ENCODE data around the gene LRMDA. TPM values are rescaled to one million over a fixed set of nuclear protein-coding genes. Genes with fewer than 3 reads are reported as not detected.

The LRMDA gene
- total RNA-seq, 1 donor from 2014 or later, result 1.8 TPM

DNA sequence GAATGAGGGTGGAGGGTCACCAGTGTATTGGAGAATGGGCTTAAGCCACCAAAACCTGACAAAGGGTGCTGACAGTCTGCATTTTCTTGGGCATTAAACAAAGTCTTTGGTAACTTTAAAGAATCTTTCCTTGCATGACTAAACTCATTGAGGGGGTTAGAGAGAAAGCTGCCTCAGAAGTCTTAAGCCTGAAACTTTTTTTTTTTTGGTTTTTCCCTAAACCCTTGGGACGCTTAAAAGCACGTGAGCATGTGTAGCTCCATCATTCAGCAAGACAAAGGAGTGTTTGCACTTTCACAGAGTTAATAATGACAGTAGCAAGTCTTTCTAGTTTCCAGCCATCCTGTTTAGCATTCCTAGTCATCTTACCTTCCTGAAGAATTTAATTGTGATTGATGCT, 110.7 kb downstream of the LRMDA start:
- no peak for ATAC-seq

DNA sequence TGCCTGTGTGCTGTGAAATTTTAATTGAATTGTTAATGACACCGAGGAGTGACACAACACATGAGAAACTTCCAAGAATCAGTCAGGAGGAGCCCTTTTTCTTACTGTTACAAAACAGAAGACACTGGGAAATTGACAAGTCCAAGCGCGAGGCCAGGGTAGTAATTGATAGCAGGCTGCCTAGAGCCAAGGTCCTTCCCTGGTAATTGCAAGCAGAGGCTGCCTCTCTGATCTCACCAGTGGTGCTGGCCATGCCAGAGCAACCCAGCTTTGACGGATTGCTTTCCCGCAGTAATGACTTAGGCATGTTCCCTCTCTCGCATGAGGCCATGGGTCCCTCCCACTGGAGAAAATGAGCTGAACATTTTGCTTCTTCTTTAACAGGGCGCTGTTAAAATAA, 111.5 kb downstream of the LRMDA start:
- ATAC-seq, result no peak

DNA sequence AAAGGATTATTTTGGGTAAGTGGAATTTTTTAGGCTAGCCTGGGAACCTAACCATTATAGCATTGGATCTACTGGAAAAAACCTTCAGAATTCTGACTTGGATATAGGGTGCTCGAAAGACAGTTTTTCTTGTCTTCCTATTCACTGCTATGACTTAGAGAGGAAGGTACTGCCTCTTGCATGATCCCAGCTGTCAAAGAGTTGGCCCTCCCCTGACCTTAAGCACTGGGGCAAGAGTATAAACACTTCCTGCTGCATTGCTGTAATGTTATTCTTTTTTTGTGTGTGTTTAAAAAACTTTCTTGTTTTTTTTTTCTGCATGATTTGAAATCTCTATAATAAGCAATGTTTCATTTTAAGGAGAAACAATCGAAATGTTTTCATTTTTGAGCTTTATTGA, 113.0 kb downstream of the LRMDA start:
- no peak for ATAC-seq

DNA sequence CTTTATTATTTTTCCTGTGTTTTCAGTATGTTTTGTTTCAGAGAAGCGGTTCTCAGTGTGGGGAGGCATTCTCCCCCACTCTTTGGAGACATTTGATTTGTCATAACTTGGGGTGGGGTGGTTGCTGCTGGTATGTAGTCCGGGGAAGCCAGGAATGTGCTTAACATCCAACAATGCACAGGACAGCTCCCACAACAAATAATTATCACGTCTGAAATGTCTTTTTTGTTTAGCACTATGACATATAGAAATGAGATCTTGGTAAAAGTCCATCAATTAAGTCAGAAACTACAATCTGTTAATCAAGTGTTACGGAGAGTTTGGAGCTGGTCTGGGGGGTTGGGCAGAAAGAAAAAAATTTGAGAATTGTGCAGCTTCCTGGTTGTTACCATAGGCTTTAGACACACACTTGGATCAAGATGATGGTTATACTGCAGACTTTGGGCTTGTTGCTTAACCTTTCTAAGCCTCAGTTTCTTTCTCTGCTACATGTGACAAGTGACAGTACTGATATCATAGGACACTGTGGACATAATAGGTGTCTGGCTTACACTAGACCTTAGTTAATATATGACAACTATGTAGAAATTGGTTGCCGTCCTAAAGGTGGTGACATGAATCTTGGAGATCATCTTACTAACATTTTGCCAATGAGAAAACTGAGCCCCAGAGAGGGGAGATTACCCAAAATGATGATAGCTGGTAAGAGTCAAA, 113.7 kb downstream of the LRMDA start:
- ATAC-seq, result no peak

DNA sequence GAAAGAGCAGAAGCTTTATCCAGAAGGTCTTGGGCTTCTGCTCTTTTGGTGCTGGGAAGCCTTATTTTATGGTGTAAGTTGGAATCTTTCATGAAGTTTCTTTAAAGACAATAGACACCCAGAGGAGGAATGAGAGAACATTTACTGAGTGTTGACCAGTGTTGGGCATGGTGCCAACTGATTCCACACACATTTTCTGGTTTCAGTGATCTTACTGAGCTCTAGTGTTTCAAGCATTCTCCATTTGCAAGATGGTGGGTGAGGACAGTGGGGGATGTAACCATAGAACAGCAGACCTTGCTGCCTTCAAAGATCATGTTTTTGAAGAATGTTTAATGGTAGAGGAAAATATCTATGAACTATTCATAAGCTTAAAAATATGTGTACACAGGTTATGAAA, 114.6 kb downstream of the LRMDA start:
- ATAC-seq, result no peak

DNA sequence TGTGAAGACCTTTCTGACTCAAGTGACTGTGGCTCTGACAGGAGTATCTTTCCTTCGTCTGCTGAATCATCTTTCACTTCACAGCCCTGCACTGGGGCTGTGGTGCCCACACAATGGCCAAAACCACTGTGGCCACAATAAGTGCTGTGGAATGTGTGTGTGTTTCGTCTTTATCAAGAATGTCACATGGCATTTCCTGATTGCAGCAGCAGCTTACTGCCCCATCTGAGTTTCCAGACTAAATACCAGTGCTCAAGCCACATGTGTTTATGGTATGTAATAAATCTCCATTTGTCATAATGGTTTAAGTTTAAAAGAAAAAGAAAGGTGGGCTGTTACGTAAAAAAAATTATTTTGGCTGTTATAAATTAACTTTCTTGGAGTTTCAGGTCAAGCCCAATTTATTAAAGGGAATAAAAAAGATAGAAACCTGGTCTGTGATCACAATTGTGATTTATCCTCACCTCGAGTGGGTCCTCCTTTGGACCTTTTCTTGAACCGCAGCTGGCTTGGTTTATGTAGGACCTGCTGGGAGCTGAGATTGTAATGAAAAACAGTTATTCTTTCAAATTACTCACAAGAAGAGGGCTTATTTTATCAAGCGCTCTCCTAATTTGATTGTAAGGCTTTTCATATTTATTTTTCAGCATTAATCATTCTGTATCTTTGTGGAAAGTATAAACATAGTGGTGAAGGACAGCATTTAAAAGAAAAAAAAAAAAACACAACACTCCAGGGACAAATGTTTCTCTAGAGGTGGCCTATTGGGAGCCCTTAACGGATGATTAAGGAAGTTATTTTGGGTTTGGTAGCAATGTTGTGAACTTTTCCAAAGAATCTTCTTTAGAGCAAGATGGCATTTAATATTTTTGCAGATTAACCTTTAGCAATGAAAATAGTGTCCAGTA, 116.2 kb downstream of the LRMDA start:
- ATAC-seq, result no peak

DNA sequence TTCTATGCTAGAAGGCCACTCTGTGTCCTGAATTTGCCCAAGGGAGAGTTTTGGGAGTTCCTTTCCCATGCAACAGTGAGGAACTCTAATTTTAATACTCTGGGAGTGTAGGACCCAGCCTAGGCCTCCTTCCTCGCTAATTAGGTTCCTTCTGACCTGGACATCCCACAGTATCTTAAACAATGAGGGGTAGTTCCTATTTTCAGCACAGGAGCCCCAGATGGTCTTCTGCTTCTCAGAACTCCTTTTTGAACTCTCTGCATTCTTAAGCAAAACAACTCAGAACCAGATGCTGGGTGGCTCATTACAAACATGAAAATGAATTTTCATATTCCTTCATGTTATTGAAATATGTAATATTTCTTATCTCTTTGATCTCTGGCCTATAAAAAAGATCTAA, 116.9 kb downstream of the LRMDA start:
- no peak for ATAC-seq

DNA sequence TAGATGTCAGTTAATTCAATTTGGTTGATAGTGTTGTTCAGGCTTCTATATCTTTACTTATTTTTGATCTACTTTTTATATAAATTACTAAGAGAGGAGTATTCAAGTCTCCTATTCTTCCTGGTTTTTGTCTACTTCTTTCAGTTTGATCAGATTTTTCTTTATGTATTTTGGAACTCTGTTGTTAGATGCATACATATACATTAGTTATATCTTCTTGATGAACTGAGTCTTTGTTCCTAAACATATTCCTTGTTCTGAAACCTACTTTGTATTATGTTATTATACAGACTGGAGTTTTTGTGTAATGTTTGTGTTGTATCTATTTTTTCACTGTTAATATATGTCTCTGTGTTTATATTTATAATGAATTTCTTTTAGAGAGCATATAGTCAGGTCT, 118.8 kb downstream of the LRMDA start:
- ATAC-seq, result no peak

DNA sequence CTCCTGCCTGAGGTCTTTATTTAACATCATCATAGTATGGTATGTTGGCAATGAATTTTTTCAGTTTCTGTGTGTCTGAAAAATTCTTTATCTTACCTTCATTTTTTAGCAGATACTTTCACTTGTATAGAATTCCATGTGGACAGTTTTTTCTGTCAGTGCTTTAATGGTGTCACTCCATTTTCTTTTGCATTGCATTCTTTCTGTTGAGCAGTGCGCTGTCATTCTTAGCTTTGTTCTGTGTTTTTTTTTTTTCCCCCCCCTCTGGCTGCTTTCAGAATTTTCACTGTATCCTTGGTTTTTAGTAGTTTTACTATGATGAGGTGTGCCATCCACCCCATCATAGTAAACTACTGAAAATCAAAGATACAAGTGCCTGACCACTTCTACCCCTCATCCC, 120.7 kb downstream of the LRMDA start:
- ATAC-seq, result no peak

DNA sequence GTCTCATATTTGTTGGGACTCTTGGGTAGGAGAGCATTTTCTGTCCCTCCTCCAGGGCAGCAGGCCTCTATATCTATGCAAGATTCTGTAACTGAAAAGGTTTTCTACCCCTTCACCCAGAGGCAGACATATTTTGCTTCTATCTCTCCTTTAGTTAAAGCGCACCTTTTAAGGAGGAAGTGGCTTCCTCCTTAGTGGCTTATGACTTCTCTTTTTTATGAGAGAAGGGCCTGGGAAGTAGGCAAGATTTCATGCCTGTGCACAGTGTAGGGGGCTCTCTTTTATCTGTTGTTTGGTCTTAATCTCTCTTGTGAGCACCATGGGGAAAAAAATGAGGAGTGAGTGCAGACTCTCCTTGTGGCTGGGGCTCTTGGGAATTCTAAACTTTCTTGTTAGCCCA, 122.1 kb downstream of the LRMDA start:
- no peak for ATAC-seq

DNA sequence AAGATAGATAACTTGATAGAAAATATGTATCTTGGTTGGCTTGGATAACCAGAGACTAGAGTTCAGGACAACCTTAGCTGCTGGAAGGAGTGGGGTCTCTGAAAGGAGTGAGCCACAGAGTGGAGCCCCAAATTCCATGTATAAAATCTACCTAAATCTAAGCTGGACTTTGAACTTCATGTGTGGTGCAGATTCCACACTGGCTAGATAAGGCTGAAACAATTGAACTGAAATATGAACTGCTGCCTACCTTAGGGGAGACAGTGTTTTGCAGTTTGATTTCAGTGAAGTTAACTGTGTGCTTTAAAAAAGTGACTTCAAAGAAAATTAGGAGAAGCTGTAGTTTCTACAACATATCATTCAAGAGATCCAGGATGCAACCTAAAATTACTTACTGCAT, 123.9 kb downstream of the LRMDA start:
- no peak for ATAC-seq

DNA sequence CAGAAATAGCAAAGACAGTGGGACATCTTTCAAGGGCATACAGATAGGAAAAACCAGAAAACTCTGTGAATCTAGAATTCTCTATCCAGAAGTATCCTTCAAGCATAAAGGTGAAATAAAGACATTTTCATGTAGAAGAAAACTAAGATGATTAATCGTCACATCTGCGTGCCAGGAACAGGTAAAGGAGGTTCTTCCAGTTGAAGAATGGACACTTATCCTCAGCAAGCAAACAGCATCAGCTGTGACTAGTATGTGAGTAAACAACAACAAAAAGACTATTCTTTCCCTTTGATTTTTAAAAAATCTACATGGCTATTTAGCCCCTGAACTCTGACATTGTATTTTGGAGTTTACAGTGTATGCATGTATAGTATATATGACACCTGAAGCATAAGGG, 124.9 kb downstream of the LRMDA start:
- ATAC-seq, result no peak

DNA sequence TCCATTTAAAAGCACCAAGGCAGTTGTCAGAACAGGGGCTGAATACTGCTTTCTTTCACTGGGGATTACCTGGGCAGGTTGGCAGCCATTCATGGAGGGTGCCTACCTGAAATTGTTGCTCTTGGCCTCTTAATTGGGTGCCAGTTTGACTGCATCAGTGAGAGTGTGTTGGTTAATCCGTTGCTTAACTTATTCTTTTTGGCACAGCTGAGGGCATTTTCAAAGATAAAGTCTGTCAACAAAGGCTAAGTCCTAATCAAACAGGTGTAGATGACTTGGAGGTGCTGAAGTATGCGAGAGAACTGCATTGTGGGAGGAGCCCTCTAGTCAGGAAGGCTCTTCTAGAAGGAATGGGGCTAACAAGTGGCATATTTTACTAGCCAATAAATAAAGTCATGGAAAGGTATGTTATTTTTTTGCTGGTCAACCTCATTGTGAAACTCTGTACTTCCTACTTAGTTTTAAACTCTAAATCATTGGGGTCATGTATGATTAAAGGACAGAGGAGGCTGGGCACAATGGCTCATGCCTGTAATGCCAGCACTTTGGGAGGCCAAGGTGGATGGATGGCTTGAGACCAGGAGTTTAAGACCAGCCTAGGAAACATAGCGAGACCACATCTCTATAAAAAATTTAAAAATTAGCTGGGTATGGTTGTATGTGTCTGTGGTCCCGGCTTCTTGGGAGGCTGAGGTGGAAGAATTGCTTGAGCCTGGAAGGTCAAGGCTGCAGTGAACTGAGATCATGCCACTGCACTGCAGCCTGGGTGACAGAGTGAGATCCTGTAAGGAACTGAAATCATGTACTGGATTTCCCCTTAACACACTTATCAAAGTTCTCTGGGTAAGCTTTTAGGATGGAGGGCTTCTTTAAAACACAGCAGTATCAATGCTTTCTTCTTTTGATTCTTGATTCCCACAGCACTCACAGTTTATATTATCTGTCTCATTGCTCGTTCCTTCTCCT, 134.1 kb downstream of the LRMDA start:
- ATAC-seq, result peak; percentile 79

DNA sequence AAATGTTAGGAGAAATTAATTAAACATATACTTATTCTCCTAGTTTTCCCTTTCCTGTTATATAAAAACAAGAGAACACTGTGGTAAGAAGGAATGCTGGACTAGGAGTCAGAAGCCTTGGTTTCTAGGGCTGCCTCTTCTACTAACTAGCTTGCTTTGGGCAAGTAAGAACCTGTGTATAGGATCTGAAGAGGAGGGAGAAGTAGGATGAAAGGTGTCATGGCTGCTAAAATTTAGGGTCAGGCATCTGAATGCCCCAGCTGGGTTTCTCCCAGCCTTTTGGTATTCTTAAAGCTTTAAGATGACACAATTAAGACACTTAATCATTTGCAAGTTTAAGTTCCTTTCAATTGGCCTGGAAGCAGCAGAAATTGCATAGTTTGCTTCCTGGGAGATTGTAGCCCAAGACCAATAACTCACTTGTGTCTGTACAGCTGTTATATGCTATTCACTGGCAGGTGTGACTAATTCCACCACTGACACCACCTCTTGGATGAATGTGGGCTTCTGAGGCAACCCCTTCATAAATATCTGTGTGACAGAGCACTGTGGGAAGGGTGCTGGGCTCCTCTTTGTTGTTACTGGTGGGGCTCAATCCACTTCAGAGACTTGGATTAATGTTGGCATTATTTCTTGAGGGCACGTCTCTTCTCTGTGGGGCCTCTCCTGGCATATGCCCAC, 137.2 kb downstream of the LRMDA start:
- peak; percentile 53 for ATAC-seq

DNA sequence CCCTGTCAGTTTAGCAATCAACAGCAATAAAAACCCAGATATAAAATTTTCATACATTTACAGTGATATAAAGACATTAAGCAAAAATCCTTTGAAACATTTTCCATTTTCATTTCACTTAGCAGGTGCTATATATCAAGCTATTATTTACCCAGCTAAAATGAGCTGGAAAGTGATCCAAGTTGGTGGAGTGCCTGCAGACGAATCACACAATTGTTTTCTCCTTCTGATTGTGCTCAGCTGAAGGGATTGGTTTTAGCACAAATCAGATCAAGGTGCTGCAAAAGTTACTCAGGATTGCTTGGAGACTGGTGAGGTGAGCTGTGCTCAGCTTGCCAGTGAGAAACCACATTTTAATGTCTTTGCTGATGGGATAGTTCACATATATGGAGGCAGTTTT, 138.1 kb downstream of the LRMDA start:
- no peak for ATAC-seq

DNA sequence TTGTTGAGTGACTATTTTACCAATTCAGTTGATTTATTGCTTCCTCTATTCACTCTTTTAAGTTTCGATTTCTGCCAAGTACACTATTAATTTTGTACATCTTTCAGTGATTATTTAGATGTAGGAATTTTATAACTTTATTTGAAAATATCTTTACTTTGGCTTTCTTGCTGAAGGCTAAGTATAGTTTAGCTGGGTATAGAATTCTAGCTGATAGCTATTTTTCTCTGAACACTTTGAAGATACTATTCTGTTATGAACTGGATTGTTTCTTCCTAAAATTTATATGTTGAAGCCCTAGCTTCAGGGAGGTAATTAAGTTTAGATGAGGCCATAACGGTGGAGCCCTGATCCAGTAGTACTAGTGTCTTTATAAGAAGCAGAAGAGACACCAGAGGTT, 141.1 kb downstream of the LRMDA start:
- no peak for ATAC-seq

DNA sequence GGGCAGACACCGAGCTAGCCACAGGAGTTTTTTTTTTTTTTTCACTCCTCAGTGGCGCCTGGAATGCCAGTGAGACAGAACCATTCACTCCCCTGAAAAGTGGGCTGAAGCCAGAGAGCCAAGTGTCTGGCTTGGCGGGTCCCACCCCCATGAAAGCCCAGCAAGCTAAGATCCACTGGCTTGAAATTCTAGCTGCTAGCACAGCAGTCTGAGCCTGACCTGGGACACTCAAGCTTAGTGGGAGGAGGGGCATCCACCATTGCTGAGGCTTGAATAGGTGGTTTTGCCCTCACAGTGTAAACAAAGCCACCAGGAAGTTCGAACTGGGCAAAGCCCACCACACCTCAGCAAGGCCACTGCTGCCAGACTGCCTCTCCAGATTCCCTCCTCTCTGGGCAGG, 144.5 kb downstream of the LRMDA start:
- ATAC-seq, result no peak

DNA sequence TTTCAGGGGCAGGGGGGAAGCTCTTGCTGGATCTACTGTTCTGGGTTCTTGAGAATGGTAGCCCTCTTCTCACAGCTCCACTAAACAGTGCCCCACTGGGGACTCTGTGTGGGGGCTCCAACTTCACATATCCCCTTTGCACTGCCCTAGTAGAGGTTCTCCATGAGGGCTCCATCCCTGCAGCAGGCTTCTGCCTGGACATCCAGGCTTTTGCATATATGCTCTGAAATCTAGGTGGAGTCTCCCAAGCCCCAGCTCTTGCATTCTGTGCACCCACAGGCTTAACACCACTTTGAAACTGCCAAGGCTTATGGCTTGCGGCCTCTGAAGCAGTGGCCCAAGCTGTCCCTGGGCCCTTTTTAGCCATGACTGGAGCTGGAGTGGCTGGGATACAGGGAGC, 150.7 kb downstream of the LRMDA start:
- no peak for ATAC-seq

DNA sequence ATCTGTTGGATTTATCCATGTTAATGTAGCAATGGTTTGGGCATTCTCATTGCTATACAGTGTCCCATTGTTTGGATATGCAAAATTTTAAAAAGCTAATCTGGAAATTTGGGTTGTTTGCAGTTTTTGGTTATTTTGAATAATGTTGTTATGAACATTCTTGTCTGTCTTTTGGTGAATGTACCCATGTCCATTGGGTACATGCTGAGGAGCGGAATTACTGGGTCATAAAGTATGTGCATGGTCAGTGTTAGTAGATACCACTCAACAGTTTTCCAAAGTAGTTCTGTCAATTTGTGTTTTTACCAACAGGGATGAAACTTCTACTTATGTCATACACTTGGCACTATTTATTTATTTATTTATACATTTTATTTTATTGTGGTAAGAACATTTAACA, 153.9 kb downstream of the LRMDA start:
- ATAC-seq, result no peak

DNA sequence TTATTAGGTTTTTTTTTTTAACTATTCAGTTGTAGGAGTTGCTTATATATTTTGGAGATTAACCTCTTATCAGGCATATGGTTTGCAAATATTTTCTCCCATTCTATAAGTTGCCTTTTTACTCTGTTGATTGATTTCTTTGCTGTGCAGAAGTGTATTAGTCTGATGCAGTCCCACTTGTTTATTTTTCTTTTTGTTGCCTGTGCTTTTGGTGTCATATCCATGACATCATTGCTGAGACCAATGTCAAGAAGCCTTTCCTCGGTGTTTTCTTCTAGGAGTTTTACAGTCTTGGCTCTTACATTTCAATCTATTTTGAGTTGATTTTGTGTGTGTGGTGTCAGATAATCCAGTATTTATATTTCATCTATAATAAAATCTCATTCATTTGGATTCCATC, 155.4 kb downstream of the LRMDA start:
- no peak for ATAC-seq

DNA sequence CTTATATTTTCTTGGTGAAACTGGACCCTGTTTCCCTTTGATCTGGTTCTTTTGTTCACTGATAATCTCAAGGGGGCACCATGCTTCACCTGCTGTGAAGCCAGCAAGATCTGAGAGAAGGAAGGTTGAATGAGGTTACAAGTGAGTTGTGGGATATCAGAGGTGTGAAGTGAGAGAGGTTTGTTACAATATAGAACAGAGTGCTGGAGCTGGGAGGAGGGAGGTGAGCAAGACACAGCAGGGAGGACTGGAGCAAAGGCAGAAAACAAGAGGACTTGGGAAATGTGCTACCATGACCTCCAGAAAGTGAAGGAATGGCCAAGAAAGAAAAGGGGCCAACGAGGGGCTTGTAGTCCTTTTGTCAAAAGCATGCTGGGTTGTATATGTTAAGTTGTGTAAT, 156.6 kb downstream of the LRMDA start:
- ATAC-seq, result no peak

DNA sequence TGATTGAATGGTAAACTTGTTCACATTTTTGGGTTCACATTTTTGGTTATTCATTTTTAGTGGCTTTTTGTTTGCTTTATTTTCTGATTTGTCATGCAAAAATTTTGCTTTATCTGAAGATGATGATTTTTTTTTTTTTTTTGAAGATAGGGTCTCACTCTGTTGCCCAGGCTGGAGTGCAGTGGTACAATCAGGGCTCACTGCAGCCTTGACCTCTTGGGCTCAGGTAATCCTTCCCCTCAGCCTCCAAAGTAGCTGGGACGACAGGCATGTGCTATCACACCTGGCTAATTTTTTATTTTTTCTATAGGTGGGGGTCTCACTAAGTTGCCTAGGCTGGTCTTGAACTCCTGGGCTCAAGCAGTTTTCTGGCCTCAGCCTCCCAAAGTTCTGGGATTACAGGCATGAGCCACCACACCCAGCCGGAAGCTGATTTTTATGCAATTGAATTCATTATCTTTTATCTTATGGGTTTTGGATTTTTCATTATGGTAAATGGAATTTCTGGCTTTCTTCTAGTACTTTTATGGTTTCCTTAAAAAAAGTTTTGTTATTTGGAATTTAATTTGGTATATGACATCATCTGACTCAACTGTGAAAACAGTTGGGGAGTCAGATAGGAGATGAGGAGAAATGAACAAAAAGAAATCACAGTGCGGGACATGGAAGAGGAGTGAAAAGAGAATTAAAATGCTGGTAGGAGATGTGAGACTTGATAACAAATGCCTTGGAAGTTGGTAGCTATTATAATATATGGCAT, 158.7 kb downstream of the LRMDA start:
- no peak for ATAC-seq

Data from esophagus mucosa (tissue), 1 donor.